K562 (cell line): ENCODE results near the gene MTO1. TPM values are rescaled to one million over a fixed set of nuclear protein-coding genes. Genes with fewer than 3 reads are reported as not detected.
A peak's percentile ranks its signal among the peaks of the same experiment; 100 is the strongest.

Source experiments
- ARID1B ChIP-seq: fragments of 450-650 bp; IDR thresholded peaks from 2 replicates; pipeline ENCODE4 v1.6.1; 2016; ENCODE audit warnings: antibody characterized with exemption, mild to moderate bottlenecking, inconsistent platforms
- C11orf30 ChIP-seq: fragments of 450-650 bp; IDR thresholded peaks from 2 replicates; pipeline ENCODE4 v1.6.1; 2016; ENCODE audit warnings: low read depth, mild to moderate bottlenecking
- GABPB1 ChIP-seq: sonication (generic); formaldehyde crosslinking; IDR thresholded peaks from 2 replicates; pipeline ENCODE4 v1.8.0; 2022; ENCODE audit warnings: mild to moderate bottlenecking, missing genetic modification reagents
- HNRNPK ChIP-seq: fragments of 200-400 bp; formaldehyde crosslinking; IDR thresholded peaks from one replicate; pipeline ENCODE4 v1.6.1; 2018; ENCODE audit warnings: mild to moderate bottlenecking, low read depth, low read length; ENCODE audit not compliant: poor library complexity, severe bottlenecking
- MEIS2 ChIP-seq: fragments of 450-650 bp; IDR thresholded peaks from 2 replicates; pipeline ENCODE4 v1.6.1; 2014; ENCODE audit warnings: mild to moderate bottlenecking; ENCODE audit not compliant: partially characterized antibody
- SAFB ChIP-seq: fragments of 200-400 bp; formaldehyde crosslinking; IDR thresholded peaks from 2 replicates; pipeline ENCODE4 v1.6.1; 2017; ENCODE audit warnings: low read depth, low read length, borderline replicate concordance
- SRSF7 ChIP-seq: fragments of 200-400 bp; formaldehyde crosslinking; optimal IDR thresholded peaks from 2 replicates; pipeline ENCODE3; 2017; ENCODE audit warnings: mild to moderate bottlenecking, low read depth, low read length
- THRAP3 ChIP-seq: fragments of 450-650 bp; IDR thresholded peaks from 2 replicates; pipeline ENCODE4 v1.6.1; 2016; ENCODE audit warnings: mild to moderate bottlenecking, inconsistent platforms, borderline replicate concordance
- U2AF1 ChIP-seq: fragments of 200-400 bp; formaldehyde crosslinking; optimal IDR thresholded peaks from 2 replicates; pipeline ENCODE3; 2017; ENCODE audit warnings: mild to moderate bottlenecking, low read depth, low read length, moderate library complexity
- ZBTB17 ChIP-seq: fragments of 450-650 bp; formaldehyde crosslinking; IDR thresholded peaks from 2 replicates; pipeline ENCODE4 v1.4.0; 2020; ENCODE audit warnings: mild to moderate bottlenecking
- ZNF175 ChIP-seq: fragments of 200-800 bp; sonication (Bioruptor generic); IDR thresholded peaks from 2 replicates; pipeline ENCODE4 v1.6.1; 2016; ENCODE audit warnings: low read depth, mild to moderate bottlenecking, missing genetic modification characterization, missing compliant biosample characterization
- ZNF76 ChIP-seq: fragments of 250-450 bp; sonication (Bioruptor Pico); IDR thresholded peaks from 2 replicates; pipeline ENCODE4 v1.4.0; 2020; ENCODE audit warnings: mild to moderate bottlenecking, moderate library complexity, borderline replicate concordance
- polyA plus RNA-seq, 8 experiments: library from polyadenylated mRNA; depleted of rRNA in 4 of 8; stranded (reverse) in 5 of 8; unstranded in 3 of 8; fragments of >200 nt; fragmentation: Nextera tagmentation in 2 of 8; fragmentation: Illumina TruSeq in 1 of 8; extraction: Ambion mirVana in 2 of 8; extraction: Trizol in 1 of 8; gene quantifications; 2 replicates each; pipeline versions ENCODE4 v1.2.1 to v1.2.3, GENCODE V29; 2011 to 2014; ENCODE audit warnings: inconsistent platforms in 1 of 8, missing spikeins in 1 of 8
- total RNA-seq, 7 experiments: library from RNA; depleted of rRNA in 6 of 7; stranded (reverse); fragments of >200 nt in 6 of 7; fragmentation: Illumina TruSeq in 2 of 7; extraction: Trizol in 2 of 7; gene quantifications; 2 replicates each; pipeline versions ENCODE4 v1.2.1 to v1.2.3, GENCODE V29; 2011 to 2021; ENCODE audit warnings: low replicate concordance in 1 of 7
- TF ChIP-seq, protein P1 (sequence below), 2 experiments: fragments of 200-800 bp in 1 of 2; sonication (Bioruptor generic) in 1 of 2; sonication (generic) in 1 of 2; formaldehyde crosslinking in 1 of 2; IDR thresholded peaks in 1 of 2; conservative IDR thresholded peaks in 1 of 2; 2 replicates each; pipeline versions ENCODE4 v1.5.0 to v1.6.1; 2016 to 2020; ENCODE audit warnings: missing compliant biosample characterization in 1 of 2, missing genetic modification characterization in 1 of 2, missing genetic modification reagents in 1 of 2
- TF ChIP-seq, protein P2 (sequence below): sonication (generic); formaldehyde crosslinking; IDR thresholded peaks from 2 replicates; pipeline ENCODE4 v1.8.0; 2022; ENCODE audit warnings: mild to moderate bottlenecking, missing genetic modification reagents
- TF ChIP-seq, protein P3 (sequence below): sonication (generic); formaldehyde crosslinking; IDR thresholded peaks from 2 replicates; pipeline ENCODE4 v1.9.0; 2022; ENCODE audit warnings: mild to moderate bottlenecking, missing genetic modification reagents
- TF ChIP-seq, protein P4 (sequence below): IDR thresholded peaks from 2 replicates; pipeline ENCODE4 v1.6.1; 2012; ENCODE audit warnings: low read depth, low read length, improper control_type of control experiment, borderline replicate concordance
- TF ChIP-seq, protein P5 (sequence below): fragments of 450-650 bp; IDR thresholded peaks from 2 replicates; pipeline ENCODE4 v1.6.1; 2017; ENCODE audit warnings: antibody characterized with exemption, mild to moderate bottlenecking

MTO1 gene
- total and polyA plus RNA-seq, 9 of the 15 experiments (the other 6 are each of a cell fraction or from before 2014, with no cell fraction given), result 33.4 to 62.3 (median 50.6) TPM

DNA sequence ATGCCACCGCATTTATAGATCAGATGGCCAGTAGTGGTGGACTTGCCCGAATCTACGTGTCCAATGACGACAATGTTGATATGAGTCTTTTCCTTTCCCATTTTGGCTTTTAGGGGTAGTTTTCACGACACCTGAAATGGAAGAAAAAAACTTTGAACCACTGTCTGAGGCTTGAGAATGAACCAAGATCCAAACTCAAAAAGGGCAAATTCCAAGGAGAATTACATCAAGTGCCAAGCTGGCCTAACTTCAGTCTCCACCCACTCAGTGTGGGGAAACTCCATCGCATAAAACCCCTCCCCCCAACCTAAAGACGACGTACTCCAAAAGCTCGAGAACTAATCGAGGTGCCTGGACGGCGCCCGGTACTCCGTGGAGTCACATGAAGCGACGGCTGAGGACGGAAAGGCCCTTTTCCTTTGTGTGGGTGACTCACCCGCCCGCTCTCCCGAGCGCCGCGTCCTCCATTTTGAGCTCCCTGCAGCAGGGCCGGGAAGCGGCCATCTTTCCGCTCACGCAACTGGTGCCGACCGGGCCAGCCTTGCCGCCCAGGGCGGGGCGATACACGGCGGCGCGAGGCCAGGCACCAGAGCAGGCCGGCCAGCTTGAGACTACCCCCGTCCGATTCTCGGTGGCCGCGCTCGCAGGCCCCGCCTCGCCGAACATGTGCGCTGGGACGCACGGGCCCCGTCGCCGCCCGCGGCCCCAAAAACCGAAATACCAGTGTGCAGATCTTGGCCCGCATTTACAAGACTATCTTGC lies 58.6 kb downstream of the MTO1 start (continued):
- TF ChIP-seq, protein P1, sequence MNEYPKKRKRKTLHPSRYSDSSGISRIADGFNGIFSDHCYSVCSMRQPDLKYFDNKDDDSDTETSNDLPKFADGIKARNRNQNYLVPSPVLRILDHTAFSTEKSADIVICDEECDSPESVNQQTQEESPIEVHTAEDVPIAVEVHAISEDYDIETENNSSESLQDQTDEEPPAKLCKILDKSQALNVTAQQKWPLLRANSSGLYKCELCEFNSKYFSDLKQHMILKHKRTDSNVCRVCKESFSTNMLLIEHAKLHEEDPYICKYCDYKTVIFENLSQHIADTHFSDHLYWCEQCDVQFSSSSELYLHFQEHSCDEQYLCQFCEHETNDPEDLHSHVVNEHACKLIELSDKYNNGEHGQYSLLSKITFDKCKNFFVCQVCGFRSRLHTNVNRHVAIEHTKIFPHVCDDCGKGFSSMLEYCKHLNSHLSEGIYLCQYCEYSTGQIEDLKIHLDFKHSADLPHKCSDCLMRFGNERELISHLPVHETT (CRISPR knock-in tag; conservative IDR thresholded peaks at IDR 0.05 in 1 of 2, IDR thresholded peaks at IDR 0.05 in 1 of 2), result peak in 1 of 2 experiments; percentile 75; a peak in 1 of 4 replicates
- TF ChIP-seq HNRNPK, result no peak
- no peak for TF ChIP-seq GABPB1
- peak; percentile 63 for TF ChIP-seq SRSF7
- TF ChIP-seq, protein P2, sequence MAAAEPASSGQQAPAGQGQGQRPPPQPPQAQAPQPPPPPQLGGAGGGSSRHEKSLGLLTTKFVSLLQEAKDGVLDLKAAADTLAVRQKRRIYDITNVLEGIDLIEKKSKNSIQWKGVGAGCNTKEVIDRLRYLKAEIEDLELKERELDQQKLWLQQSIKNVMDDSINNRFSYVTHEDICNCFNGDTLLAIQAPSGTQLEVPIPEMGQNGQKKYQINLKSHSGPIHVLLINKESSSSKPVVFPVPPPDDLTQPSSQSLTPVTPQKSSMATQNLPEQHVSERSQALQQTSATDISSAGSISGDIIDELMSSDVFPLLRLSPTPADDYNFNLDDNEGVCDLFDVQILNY, result 0 out of 2 replicates have a peak, but pooled peaks have one; percentile 35
- TF ChIP-seq ZNF76 (CRISPR knock-in tag), result no peak
- TF ChIP-seq, protein P3, sequence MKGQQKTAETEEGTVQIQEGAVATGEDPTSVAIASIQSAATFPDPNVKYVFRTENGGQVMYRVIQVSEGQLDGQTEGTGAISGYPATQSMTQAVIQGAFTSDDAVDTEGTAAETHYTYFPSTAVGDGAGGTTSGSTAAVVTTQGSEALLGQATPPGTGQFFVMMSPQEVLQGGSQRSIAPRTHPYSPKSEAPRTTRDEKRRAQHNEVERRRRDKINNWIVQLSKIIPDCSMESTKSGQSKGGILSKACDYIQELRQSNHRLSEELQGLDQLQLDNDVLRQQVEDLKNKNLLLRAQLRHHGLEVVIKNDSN, result peak; percentile 43
- TF ChIP-seq ZNF175, result peak; percentile 57; the same call in 1 of the 2 replicates
- peak; percentile 88 for TF ChIP-seq U2AF1
- peak; percentile 71; the same call in 1 of the 2 replicates for TF ChIP-seq THRAP3
- no peak for TF ChIP-seq C11orf30
- peak; percentile 87 for TF ChIP-seq ZBTB17 (CRISPR knock-in tag)
- TF ChIP-seq, protein P4, sequence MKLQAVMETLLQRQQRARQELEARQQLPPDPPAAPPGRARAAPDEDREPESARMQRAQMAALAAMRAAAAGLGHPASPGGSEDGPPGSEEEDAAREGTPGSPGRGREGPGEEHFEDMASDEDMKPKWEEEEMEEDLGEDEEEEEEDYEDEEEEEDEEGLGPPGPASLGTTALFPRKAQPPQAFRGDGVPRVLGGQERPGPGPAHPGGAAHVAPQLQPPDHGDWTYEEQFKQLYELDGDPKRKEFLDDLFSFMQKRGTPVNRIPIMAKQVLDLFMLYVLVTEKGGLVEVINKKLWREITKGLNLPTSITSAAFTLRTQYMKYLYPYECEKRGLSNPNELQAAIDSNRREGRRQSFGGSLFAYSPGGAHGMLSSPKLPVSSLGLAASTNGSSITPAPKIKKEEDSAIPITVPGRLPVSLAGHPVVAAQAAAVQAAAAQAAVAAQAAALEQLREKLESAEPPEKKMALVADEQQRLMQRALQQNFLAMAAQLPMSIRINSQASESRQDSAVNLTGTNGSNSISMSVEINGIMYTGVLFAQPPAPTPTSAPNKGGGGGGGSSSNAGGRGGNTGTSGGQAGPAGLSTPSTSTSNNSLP, result no peak
- no peak for TF ChIP-seq SAFB
- TF ChIP-seq ARID1B, result no peak
- no peak for TF ChIP-seq MEIS2
- TF ChIP-seq, protein P5, sequence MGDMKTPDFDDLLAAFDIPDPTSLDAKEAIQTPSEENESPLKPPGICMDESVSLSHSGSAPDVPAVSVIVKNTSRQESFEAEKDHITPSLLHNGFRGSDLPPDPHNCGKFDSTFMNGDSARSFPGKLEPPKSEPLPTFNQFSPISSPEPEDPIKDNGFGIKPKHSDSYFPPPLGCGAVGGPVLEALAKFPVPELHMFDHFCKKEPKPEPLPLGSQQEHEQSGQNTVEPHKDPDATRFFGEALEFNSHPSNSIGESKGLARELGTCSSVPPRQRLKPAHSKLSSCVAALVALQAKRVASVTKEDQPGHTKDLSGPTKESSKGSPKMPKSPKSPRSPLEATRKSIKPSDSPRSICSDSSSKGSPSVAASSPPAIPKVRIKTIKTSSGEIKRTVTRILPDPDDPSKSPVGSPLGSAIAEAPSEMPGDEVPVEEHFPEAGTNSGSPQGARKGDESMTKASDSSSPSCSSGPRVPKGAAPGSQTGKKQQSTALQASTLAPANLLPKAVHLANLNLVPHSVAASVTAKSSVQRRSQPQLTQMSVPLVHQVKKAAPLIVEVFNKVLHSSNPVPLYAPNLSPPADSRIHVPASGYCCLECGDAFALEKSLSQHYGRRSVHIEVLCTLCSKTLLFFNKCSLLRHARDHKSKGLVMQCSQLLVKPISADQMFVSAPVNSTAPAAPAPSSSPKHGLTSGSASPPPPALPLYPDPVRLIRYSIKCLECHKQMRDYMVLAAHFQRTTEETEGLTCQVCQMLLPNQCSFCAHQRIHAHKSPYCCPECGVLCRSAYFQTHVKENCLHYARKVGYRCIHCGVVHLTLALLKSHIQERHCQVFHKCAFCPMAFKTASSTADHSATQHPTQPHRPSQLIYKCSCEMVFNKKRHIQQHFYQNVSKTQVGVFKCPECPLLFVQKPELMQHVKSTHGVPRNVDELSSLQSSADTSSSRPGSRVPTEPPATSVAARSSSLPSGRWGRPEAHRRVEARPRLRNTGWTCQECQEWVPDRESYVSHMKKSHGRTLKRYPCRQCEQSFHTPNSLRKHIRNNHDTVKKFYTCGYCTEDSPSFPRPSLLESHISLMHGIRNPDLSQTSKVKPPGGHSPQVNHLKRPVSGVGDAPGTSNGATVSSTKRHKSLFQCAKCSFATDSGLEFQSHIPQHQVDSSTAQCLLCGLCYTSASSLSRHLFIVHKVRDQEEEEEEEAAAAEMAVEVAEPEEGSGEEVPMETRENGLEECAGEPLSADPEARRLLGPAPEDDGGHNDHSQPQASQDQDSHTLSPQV, result peak; percentile 41; the same call in 1 of the 2 replicates
